ENCODE results near the gene DCAF17.

The DCAF17 gene, protein sequence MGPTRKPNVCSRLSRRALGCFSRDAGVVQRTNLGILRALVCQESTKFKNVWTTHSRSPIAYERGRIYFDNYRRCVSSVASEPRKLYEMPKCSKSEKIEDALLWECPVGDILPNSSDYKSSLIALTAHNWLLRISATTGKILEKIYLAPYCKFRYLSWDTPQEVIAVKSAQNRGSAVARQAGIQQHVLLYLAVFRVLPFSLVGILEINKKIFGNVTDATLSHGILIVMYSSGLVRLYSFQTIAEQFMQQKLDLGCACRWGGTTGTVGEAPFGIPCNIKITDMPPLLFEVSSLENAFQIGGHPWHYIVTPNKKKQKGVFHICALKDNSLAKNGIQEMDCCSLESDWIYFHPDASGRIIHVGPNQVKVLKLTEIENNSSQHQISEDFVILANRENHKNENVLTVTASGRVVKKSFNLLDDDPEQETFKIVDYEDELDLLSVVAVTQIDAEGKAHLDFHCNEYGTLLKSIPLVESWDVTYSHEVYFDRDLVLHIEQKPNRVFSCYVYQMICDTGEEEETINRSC

DNA sequence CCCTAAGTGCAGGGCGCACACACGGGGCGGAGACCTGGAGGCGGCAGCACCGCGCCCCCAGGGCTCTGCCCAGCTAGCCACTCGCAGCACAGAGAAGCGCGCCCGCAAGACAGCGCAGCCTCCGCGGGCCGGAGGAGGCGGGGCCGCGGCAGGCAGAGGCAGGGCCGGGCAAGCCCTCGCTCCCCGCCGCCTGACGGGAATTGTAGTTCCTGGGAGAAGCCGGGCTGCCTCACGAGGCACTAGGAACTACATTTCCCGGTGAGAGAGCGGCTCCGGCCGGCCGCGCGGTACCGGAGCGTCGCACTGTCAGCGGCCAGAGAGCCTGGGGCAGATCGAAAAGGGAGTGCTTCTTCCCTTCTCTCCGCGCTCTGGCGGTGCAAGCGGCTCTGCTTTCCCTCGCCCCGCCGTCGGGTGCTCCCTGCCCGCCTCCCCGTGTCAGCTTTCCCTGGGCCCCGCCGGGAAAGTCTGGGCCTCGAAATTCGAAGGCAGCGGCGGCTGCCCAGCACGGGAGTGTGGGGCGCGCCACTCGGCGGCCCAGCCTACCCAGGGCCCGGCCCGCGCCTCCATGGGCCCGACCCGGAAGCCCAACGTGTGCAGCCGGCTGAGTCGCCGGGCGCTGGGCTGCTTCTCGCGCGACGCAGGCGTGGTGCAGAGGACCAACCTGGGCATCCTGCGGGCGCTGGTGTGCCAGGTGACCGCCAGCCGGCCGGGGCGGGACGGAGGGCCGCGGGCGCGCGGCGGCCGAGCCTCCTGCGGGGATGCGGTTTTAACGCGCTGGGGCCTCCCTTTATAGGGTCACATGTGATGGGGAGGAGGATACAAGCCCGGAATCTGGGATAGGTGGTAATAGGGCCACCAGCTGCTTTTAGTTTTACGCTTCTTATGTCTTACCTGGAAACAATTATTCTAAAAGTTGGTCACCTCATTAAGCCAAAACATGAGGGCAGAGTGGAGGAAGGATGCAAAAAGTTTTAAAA, at the start of gene DCAF17:
Gene DCAF17, plus strand, starts transcription at position 214 of the 977 bp plus-strand sequence. Its CDS starts 352 bp downstream, at position 566.
- peak; percentile 83 for DNase-seq

DNA sequence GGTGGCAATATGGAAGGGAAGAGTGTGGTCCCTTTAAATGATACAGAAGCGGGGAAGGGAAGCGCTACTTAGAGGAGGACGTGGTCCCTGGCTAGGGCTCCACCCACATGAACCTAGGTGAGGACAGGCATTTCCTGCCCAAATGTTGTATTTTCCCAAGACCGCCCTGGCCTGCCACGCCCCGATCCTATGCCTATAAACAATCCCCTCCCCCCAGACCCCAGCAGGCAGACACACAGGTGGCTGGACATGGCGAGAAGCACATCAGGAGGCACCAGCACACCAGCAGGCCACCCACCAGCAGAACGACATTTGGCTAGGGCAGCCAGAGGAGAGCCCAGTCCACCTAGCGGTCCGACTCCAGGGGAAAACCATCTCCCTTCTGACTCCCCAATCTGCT, 47.4 kb upstream of the DCAF17 start:
- no peak for DNase-seq

DNA sequence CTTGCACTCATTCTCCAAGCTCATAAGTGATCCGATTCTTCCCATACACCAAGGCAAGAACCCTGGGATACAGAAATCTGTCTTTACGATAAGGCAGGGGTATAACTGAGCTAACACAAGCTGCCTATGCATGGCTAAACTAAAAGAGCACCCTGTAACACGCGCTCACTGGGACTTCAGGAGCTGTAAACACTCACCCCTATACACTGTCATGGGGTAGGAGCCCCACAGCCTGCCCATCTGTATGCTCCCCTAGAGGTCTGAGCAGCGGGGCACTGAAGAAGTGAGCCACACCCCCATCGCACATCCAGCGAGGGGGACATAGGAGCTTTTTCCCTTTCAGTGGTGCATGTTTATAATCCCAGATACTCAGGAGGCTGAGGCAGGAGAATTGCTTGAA, 47.0 kb upstream of the DCAF17 start:
- DNase-seq, result no peak

DNA sequence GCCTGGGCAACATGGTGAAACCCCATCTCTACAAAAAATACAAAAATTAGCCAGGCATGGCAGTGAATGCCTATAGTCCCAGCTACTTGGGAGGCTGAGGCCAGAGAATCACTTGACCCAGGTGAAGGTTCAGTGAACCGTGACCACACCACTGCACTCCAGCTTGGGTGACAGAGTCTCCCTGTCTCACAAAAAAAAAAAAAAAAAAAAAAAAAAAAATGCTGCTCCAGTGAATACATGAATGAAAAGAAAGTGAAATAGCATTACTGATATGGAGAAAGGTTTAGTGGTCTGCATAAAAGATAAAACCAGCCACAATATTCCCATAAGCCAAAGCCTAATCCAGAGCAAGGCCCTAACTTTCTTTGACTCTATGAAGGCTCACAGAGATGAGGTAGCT, 44.7 kb upstream of the DCAF17 start:
- no peak for DNase-seq

DNA sequence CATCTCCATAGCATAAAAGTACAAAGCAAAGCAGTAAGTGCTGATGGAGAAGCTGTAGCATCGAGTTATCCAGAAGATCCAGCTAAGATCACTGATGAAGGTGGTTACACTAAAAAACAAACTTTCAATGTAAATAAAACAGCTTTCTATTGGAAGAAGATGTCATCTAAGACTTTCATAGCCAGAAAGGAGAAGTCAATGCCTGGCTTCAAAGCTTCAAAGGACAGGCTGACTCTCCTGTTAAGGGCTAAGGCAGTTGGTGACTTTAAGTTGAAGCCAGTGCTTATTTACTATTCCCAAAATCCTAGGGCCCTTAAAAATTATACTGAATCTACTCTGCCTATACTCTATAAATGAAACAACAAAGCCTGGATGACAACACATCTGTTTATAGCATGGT, 44.2 kb upstream of the DCAF17 start:
- DNase-seq, result no peak

DNA sequence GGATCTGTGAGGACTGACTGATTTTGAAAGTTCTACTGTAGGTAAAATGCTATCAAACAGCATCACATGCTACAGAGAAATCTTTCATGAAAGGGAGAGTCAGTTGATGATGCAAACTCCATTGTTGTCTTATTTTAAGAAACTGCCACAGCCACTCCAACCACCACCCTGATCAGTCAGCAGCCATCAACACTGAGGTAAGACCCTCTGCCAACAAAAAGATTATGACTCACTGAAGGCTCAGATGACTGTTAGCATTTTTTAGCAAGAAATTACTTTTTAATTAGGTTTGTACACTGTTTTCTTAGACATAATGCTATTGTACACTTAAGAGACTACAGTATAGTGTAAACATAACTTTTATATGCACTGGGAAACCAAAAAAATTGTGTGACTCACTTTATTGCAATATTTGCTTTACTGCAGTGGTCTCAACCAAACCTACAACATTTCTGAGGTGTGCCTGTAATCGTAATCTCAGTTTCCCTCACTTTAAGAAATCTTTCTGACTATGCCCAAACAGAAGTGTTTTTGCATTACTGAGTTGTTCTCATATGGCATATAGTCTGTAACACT, 43.0 kb upstream of the DCAF17 start:
- DNase-seq, result no peak

DNA sequence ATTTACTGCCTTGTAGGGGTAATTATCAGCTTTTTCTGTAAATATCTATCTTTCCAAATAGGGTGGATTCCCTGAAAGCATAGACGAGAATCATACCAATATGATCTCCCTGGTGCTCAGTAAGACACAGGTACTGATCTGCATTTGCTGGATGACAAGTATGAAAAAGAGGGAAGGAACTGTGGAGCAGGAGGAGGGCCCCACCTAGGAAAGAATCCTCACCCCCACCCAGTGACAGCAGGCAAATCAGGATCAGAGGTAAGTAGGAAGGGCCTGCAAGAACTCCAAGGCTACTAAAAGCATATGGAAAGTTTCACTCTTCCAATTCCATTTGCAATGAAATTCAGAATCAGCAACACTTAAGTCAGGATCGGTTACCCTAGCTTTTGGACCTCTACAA, 42.5 kb upstream of the DCAF17 start:
- DNase-seq, result no peak

DNA sequence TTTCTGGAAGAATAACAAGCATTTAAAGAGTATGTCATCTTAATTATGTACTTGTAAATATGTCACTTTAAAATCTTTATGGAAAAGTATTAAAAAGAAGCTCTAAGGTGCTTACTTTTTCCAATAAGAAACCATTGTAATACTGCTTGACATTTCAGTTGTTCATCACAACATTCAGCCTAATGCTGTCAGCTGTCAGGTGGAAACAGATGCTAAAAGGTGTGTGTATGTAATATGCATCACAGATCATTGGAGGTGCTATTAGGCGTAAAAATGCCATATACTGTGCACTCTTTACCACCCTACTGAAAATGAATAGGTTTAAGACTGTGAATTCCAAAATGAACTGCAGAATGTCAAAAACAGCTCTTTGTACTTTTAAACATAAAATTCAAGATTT, 40.5 kb upstream of the DCAF17 start:
- DNase-seq, result no peak

DNA sequence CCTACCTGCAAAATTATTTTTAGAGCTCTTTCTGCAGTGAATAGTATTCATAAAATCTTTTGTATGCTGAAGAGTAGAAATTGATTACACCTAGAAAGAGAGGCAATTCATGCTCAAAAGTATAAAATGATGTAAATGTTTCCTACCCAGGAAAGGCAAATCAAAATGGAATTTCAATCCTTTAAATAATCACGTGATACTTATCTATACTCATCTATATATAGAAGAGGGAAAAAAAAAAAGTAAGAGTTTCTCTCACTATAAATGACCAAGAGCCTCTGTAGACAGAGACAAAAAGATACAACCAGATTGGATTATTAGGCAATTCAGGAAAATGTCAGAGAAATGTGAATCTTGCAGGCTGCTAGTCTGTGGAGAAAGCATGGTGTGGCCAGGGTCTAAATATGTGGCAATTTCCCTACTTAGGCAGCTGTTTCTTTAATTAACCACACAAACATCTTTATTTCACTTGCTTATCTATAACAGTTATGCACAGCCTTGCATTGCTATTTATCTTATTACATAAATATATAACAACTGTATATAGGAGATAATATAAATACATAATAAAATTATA, 39.8 kb upstream of the DCAF17 start:
- no peak for DNase-seq

DNA sequence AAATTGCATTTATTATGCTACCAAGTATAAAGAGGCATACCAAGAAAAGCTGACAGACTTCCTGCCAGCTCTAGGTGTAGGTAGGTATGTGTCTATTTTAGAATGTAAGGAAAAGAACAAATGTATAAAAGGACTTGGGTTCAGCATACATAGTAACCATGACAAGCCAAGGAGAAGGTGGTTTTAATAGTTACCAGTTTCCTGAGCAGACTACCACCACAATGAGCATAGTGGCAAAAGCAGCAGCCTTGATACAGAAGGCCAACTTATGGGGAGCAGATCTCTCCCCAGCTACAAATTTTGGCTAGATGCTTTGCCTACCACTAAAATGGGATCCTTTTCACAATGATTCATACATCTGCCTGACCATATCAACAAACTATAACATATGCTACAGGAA, 34.7 kb upstream of the DCAF17 start:
- DNase-seq, result no peak

DNA sequence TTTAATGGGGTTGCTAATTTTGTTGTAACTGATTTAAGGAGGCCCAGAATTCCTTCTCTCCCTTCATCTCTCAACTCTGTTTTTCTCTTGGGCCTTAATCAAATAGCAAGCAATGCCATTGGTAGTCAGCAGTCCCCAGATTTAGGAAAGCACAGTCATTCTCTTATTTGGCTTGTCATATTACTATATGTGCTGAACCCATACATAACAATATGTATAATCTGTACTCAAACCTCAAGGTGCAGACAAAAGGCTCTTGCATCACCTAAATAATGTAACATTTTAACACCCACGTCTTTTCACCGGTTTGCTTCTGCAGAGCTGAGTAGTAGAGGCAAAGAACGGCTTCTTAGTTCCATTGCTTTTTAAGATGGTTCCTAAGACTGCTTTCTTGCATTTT, 33.6 kb upstream of the DCAF17 start:
- no peak for DNase-seq

DNA sequence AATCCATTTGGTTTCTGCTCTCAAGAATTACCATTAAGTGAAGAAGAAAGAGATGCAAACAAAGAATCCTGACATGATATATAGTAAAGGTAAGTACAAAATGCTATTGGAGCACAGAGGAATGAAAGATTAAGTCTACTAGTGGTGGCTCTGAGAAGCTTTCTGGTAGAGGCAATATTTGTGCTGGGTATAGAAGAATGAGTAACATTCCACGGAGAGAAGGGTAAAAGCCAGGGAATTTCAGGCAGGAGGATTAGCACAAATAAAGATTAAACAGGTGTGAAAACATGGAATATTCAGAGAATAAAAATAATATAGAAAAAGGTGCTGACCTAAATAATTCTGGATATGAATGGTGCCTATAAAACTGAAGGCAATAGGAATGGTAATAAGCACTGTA, 32.1 kb upstream of the DCAF17 start:
- DNase-seq, result no peak

DNA sequence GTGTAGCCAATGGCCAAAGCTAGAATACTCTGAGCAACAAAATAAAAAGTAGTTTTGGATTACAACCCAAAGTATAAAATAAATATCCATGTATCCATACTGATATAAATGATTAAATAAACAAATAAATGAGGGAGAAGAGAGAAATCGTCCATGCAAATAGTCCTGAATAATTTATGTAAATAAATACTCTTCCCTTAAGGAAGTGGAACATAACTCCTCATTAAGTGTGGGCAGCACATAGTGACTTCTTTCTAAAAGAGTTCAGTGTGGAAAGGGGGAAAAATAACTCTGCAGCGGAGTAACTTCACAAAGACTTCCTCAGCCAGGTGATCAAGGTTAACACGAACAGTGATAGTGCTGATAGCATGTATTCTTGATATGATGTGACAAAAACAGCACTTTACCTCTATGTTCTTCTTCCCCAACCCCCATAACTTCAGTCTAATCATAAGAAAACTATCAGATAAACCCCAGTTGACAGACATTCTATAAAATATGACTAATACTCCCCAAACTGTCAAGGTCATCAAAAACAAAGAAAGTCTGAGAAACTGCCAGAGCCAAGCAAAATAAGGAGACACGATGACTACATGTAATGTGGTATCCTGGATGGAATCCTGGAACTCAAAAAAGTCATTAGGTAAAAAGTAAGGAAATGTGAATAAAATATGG, 31.0 kb upstream of the DCAF17 start:
- DNase-seq, result no peak

DNA sequence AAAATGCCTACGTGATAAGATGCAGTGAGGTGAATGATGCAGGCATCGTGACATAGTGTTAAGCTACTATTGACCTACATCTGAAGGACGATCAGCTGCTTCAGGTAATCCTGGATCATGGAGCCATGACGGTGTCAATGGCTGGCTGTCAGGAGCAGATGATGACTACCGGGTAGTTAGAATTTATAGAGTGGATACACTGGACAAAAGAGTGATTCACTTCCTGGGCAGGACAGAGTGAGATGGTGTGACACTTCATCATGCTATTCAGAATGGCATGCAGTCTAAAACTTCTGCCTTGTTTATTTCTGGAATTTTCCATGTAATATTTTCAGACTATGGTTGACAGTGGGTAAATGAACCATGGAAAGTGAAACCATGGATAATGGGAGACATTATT, 29.8 kb upstream of the DCAF17 start:
- DNase-seq, result no peak

DNA sequence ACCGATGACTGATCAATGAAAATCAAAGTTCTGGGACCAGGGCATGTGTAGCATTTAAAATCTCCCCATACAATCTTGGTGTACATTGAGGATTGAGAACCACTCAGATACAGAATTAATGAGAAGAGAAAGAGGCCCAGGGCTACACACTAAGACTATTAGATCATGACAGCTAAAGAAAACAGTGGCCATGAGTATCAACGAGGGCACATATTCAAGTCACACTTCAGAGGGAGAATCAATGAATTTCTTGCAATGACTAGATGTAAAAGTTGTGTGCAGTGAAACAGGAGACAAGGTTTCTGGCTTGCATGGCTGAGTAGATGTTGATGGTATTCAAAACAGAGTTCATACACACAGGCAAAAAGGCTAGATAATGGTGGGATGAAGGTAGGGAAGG, 29.3 kb upstream of the DCAF17 start:
- no peak for DNase-seq

DNA sequence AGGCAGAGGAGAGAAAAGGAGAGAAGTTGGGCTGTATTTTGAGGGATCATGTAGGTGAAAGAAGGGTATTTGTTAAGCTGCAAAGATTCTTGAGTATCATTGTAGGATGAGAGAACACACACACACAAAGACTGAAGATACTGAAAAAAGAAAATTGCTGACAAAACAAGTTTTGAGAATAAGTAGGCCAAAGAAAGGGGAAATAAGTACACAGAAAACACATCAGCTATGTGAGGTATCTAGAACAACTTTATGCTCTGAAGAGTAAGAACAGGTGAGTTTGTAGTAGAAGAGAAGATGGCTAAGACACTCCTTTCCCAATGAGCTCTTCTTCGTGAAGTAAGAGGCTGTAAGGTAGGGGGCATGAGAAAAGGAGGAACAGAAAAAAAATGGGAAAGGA, 28.5 kb upstream of the DCAF17 start:
- DNase-seq, result no peak

DNA sequence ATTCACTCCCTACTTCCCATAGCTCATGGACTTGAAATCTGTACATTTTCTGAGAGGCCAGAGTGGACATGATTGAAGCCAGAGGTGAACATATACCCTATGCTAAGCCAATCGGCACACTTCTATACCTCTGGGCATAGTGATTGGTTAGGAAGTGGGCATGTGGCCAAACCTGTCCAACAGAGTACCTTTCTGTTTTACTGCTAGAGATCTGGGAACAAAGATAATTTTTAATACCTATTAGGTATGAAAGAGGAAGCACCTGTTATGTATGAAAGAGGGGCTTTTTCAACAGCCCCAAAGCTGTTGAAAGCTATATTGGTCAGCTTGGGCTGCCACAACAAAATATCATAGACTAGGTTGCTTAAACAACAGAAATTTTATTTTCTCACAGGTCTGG, 28.0 kb upstream of the DCAF17 start:
- no peak for DNase-seq

DNA sequence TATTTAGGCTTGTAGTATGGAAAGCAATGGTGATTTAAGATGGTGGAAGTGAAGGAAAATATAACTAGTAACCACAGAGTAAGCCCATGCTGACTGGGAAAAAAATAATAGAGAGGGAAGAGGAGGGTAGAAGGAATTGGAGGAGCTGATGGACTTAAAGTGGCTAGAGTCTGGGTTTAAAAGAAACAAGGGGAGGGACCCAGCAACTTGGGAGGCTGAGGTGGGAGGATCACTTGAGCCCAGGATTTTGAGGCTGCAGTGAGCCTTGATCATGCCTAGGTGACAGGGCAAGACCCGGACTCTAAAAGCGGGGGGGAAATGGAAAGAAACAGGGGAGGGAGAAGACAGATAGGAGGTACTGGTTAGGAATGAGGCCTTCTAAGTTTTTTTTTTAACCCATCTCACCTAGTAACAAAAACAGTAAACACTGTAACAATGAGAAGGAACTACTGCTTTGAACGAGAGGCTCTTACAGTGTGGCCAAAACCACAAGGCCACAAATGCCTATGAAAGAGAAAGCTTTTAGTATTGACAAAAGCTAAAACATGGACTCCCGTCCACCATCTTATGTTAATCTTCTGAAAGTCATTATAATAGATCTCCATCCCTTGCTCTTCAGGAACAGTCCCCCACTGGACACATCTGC, 26.9 kb upstream of the DCAF17 start:
- no peak for DNase-seq

DNA sequence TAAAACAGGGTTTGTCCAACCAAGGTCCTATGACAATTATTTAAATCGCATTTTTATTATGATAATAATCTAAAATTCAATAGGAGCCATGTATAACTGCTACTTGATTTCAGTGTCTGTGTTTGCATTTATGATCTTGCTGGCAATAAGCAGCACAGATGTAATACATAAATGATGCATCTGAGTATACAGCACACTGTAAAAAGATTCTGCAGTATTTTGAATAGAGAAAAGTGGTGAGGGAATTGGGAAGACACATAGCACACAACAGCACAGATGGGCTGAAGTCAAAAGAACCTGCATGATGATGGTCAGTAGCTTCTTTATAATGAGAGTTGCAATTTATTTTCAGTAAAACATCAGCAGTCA, 26.4 kb upstream of the DCAF17 start:
- no peak for DNase-seq

DNA sequence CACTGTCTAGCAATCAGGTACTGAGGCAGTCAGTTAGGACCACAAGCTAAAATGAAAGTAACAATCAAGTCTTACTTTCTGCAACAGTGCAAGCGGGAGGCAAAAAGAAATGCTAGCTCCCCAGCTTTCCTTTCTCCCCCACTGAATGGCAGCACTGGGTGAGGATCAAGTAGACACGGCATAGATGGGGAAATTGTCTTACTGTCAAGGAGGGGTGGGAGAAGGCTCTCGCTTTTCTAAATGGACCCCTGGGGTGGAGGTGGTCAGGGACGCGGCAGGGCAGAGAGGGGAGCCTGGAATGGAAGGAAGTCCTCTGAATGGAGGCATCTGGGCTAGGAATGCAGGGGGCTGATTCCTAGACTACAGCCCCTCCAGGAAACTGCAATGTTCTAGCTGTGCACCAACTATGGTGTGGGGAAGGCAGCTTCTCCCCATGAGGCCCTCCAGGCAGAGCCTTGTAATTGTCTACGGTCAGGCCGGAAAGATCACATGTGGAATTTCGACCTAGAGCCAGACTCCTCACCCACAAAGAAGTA, 24.5 kb upstream of the DCAF17 start:
- DNase-seq, result no peak

DNA sequence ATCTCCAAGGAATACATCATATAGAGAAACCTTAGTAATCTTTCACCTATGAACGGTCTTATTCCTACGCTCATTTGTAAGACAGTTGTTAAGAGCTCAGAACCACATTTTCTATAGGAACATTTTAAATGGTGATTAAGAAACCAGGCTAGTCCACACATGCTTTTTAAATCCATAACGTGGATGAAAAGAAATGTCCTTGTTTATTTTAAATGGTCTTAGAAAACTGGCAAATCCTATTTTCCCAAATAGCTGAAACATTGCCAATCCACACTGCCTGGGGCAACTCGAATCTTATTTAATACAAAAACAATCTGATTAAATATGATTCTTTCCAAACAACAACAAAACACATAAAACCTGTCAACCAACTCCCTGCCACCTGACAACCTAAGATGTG, 23.9 kb upstream of the DCAF17 start:
- no peak for DNase-seq

DNA sequence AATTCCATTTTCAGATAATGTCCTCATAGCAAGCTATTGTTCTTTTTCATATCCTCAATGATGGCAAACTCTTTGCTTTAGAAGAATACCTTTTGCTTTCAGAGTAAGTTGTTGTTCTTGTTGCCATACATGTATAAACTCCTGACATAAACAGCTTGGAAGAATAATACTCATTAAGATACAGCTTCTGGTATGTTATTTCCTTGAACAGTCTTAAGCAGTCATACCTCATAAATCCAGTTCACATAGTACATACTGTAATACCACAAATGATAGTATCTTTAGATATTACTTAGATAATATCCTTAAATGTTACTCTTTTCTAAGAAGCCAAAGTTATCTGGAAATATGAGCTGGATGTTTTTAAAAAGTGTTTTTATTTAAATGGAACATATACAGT, 23.4 kb upstream of the DCAF17 start:
- no peak for DNase-seq
